ENCODE data around the gene ZNF865. TPM values are rescaled to one million over a fixed set of nuclear protein-coding genes. Genes with fewer than 3 reads are reported as not detected.

ZNF865 gene
- total and polyA plus RNA-seq, 2 donors (not counting 1 experiment from before 2014, with no cell fraction given): 11.3 to 22.7 TPM

- Mint-ChIP-seq H3K27me3 (no peaks in the 10 kb centered on the region), H3K27ac (peak overlapping the region; percentile 70), H3K4me1 (peaks cover 39% of the 10 kb centered on the region), H3K4me3 (peak overlapping the region; percentile 78), H3K9me3 (ENCODE audit: insufficient read depth) (no peaks in the 10 kb centered on the region)
- TF ChIP-seq EZH2 (IDR thresholded peaks at IDR 0.05; ENCODE audit: borderline replicate concordance, insufficient read depth, low read depth, low read length, poor library complexity, severe bottlenecking) (no peak), CTCF (IDR thresholded peaks at IDR 0.05) (no peak)
- no peaks in the 10 kb centered on the region for H3K27me3 ChIP-seq (replicated peaks in 1 of 4; ENCODE audit: control extremely low read depth in 1 of 4, control insufficient read depth in 3 of 4, insufficient read depth in 4 of 4, low read length in 3 of 4)
- no peaks in the 10 kb centered on the region for H3K36me3 ChIP-seq (replicated peaks in 1 of 2; ENCODE audit: control extremely low read depth in 1 of 2, control insufficient read depth in 1 of 2, extremely low read depth in 1 of 2, insufficient read depth in 2 of 2, low read length in 1 of 2)
- no peaks in the 10 kb centered on the region for H3K9me3 ChIP-seq (ENCODE audit: control extremely low read depth in 1 of 3, control insufficient read depth in 2 of 3, insufficient read depth in 1 of 3, low read length in 2 of 3)
- peak overlapping the region; percentile 92 for H2AFZ ChIP-seq (ENCODE audit: insufficient read depth, low read depth, low read length, poor library complexity, severe bottlenecking)
- ATAC-seq (ENCODE audit: low read depth) (peak; percentile 57), DNase-seq (peak; percentile 56)
- no peaks in the 10 kb centered on the region for H3K79me2 ChIP-seq (ENCODE audit: control insufficient read depth, insufficient read depth, low read length)
- ChIA-PET POLR2A (interaction anchor here (0.6 to 0.7 kb wide), 3 partner anchors 20 to 1393 kb away, joined by 3 to 5 read pairs (median 3); no protein-coding TSS in a partner anchor), CTCF (interaction anchor here (0.6 to 2.2 kb wide), 2 partner anchors 21 to 60 kb away, joined by 3 to 8 read pairs; no protein-coding TSS in a partner anchor)
- no peaks in the 10 kb centered on the region for H4K20me1 ChIP-seq (ENCODE audit: control insufficient read depth, insufficient read depth, low read length, poor library complexity, severe bottlenecking)
- H3K4me2 ChIP-seq (replicated peaks; ENCODE audit: low read depth, low read length, poor library complexity, severe bottlenecking): peak overlapping the region; percentile 79
- peak overlapping the region in 1 of 2 donors; percentile 36 for H3K27ac ChIP-seq (ENCODE audit: low read length in 2 of 2)
- H3K4me1 ChIP-seq (ENCODE audit: control insufficient read depth in 2 of 2, insufficient read depth in 2 of 2, low read length in 2 of 2): peaks cover 35 to 38% of the 10 kb centered on the region in 2 donors
- 2% methylated on average over 29 of the region's 36 CpGs for WGBS (ENCODE audit: insufficient coverage)
- peak overlapping the region in 4 of 5 experiments; percentile 36 to 68 (median 48) for H3K4me3 ChIP-seq (ENCODE audit: control extremely low read depth in 1 of 5, extremely low read depth in 1 of 5, insufficient read depth in 1 of 5, low read depth in 2 of 5, low read length in 4 of 5)
- H3K9ac ChIP-seq (ENCODE audit: low read length): peak overlapping the region; percentile 63
- intact Hi-C loops (cut with micrococcal nuclease): loop anchor here (2.0 kb wide), 1 partner anchor 19 kb away; the partner anchor contains the start of gene ZNF865
Observed at GRCh38 chr19:55585658-55586339, 19.6 kb upstream of the ZNF865 start.
